Stimulated activated effector memory CD8-positive, alpha-beta T cell treated with anti-CD3 and anti-CD28 coated beads, Interleukin-12 subunit alpha, Interleukin-12 subunit beta, amount 100 ng/mL, for 72 hours (primary cell): ENCODE data around the gene CLBA1.

Experiments used
- ATAC-seq: fragments of 150-1000 bp; cut with Tn5 transposase; 2 replicates; pipeline ENCODE4 v1.10.0; 2021
- DNase-seq, 2 donors: peaks; one replicate each; pipeline ENCODE4 v3.0.0; 2021 to 2022; ENCODE audit warnings: low spot score in 2 of 2
- H3K27ac Mint-ChIP-seq: one replicate; pipeline ENCODE4 v1.8.0; 2022; ENCODE audit warnings: mild to moderate bottlenecking, mixed read lengths
- H3K36me3 Mint-ChIP-seq: one replicate; pipeline ENCODE4 v1.8.0; 2022; ENCODE audit warnings: mild to moderate bottlenecking, mixed read lengths
- H3K4me1 Mint-ChIP-seq: one replicate; pipeline ENCODE4 v1.8.0; 2022; ENCODE audit warnings: mixed read lengths
- H3K4me3 Mint-ChIP-seq: one replicate; pipeline ENCODE4 v1.8.0; 2022; ENCODE audit warnings: mild to moderate bottlenecking, mixed read lengths
- H3K9me3 Mint-ChIP-seq: one replicate; pipeline ENCODE4 v1.8.0; 2022; ENCODE audit warnings: mixed read lengths

CLBA1 gene

DNA sequence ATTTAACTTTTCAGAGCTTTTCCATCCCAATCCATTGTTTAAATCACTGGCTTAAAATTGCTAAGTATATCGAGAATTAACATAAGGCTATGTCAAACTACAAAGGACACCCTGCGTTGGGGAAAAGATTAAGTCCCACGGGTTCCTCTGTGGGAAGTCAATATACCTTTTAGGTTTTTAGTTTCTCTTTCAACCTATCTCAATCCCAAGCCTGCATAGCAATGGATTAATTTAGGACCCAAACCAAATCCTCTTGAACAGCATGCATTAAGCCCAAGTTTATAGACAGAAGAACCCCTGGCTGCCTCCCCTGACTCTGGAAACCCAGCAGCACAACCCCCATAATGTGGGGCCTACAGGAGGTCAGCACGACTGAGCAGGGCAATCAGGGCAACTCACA lies 29.0 kb downstream of the CLBA1 start:
- no peaks in the 10 kb centered on the region for H3K9me3 Mint-ChIP-seq
- peaks cover 76% of the 10 kb centered on the region for H3K4me1 Mint-ChIP-seq
- peaks cover 88% of the 10 kb centered on the region for H3K36me3 Mint-ChIP-seq
- H3K4me3 Mint-ChIP-seq, result peak overlapping the region; percentile 97
- no peak for DNase-seq
- peak overlapping the region; percentile 88 for H3K27ac Mint-ChIP-seq
- ATAC-seq, result no peak

DNA sequence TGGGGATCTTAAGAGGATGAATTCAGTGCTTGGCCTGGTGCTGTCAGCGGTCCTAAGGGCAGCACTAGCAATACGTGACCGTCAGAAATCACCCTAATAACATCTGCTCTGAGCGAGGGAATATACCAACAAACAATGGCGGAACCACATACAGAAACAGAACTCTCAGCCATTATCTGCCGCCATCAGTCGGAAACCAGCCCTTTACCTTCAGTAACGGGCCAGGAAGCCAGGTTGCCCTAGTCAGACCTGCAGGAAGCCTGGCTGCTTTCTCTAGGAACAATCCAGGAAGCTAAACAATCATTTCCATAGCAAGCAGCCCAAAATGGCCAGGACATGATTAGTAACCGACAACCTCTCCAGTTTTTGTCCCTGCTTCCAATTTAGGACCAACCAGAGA lies 29.7 kb downstream of the CLBA1 start:
- H3K9me3 Mint-ChIP-seq, result no peaks in the 10 kb centered on the region
- peak overlapping the region; percentile 97 for H3K4me3 Mint-ChIP-seq
- no peak for ATAC-seq
- DNase-seq, result no peak
- H3K36me3 Mint-ChIP-seq, result peaks cover 88% of the 10 kb centered on the region
- peaks cover 82% of the 10 kb centered on the region for H3K4me1 Mint-ChIP-seq
- peak overlapping the region; percentile 88 for H3K27ac Mint-ChIP-seq

DNA sequence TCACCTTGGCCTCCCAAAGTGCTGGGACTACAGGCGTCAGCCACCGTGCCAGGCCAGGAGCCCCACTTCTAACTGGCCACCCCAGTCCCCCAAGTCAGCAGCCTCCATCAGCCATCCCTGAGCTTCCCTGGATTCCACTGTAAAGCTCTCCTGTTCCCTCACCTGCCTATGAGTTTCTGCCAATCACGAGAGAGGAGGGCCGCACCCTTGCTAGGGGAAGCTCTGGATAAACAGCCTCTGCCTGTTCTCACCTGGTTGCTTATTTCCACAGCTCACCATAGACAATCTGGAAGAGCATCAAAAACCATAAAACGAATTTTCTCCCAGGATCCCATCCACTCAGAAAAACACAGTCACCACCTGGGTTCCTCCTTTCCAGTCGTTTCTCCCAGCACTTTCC lies 30.3 kb downstream of the CLBA1 start:
- H3K4me1 Mint-ChIP-seq, result peaks cover 82% of the 10 kb centered on the region
- H3K27ac Mint-ChIP-seq, result peak overlapping the region; percentile 88
- H3K4me3 Mint-ChIP-seq, result peak overlapping the region; percentile 97

DNA sequence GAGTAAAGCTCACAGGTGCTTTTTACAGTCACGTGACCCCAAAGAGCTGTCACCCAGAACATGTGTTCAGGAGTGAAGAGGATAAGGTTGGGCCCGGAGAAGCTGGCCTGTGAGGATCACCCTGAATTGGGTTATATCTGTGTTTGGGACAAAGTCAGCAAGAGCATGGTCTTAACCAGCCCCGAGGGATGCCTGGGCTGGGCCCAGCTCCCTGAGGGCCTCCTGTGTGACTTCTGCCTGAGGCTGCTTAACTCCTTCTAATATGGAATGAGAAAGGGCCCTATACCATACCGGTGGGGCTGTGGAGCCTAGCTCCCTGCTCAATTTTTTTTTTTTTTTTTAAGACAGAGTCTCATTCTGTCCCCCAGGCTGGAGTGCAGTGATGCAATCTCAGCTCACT lies 32.8 kb downstream of the CLBA1 start:
- peaks cover 64% of the 10 kb centered on the region for H3K36me3 Mint-ChIP-seq
- H3K4me1 Mint-ChIP-seq, result peaks cover 84% of the 10 kb centered on the region
- ATAC-seq (no peak), DNase-seq (no peak)
- peak overlapping the region; percentile 84 for H3K27ac Mint-ChIP-seq
- peak overlapping the region; percentile 97 for H3K4me3 Mint-ChIP-seq
- no peaks in the 10 kb centered on the region for H3K9me3 Mint-ChIP-seq

More for the DNA sequence above, 30.3 kb downstream of the CLBA1 start:
- Mint-ChIP-seq H3K36me3 (peaks cover 83% of the 10 kb centered on the region), H3K9me3 (no peaks in the 10 kb centered on the region)
- ATAC-seq (no peak), DNase-seq (no peak)

DNA sequence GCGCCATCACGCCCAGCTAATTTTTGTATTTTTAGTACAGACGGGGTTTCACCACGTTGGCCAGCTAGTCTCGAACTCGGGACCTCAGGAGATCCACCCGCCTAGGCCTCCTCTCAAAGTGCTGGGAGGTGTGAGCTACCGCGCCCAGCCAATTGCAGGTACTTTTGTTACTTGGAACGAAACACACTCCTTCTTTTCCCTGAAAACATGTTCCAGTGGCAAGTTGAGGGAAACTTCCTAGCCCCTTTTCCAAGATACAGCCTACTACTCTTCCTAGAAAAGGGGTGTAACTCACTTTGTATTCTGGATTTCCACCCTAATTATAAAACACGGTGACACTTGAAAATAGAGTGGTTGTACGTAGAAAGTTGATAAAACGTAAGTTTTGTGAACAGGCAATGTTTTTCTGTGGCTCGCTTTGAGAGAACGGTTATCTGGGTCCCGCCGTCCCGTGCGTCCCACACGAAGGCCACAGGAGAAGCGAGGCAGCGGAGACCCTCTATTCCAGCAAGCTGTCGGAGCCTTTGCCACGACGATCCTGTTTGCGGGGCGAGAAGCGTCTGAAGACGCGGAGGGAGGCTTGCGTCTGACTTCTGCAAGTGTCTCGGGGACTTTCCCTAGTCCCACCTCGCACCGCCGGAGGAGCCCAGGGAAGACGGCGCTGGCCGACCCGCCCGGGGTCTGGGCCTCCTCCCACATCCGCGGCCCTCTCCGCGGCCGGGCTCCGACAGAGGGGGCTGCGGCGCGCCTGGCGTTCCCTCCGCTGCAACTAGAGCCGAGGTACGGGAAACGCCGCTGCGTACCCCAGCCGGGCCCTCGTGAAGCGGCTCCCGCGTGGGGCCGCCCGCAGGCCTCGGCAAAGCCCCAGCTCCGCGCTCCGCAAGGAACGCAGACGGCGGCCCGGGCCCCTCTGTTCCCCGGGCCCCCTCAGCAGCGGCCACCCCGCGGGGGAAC lies 34.5 kb downstream of the CLBA1 start:
- DNase-seq (peak; percentile 49 to 84), ATAC-seq (peak; percentile 41)
- Mint-ChIP-seq H3K9me3 (no peaks in the 10 kb centered on the region), H3K4me3 (peak overlapping the region; percentile 97), H3K36me3 (peaks cover 53% of the 10 kb centered on the region), H3K4me1 (peaks cover 78% of the 10 kb centered on the region), H3K27ac (peak overlapping the region; percentile 84)

DNA sequence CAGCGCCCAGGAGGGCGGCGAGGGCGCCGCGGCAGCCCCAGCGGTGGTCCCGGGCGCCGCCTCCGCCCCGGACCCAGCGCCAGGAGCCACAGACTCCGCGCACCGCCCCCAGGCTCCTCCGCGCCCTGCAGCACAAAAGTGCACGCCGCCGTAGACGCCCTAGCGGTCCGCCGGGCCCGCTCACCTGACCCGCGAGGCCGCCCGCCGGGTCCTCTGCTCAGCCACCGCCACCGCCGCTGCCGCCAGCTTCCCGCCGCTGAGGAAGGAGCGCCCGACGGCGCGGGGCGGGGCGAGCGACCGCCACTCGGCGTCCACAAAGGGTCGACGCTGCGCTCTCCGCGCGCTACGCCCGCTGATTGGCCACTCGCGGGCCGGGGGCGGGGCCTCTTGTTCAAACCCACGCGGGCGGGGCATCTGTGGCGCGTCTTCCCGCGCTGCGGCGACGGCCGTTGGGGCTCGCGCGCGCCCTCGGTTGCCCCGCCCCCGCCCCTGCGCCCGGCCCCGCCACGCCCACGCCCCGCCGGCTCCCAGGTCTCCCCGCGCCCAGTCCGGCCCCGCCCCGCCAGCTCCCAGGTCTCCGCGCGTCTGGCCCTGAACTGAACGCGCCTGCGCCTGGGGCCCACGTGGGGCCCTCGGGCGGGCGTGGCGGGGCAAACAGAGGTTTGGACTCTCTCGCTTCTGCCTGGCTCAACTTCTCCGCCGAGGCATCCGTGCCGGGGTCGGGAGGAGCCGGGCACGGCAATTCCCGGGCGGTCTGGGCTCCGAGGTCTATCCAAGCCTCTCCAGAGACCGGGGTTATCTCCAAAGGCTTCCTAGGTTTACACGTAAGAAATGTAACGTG lies 35.4 kb downstream of the CLBA1 start, which contains the start of gene CDCA4:
Gene CDCA4, minus strand, starts transcription at position 269 of the 841 bp plus-strand sequence. CDS start 9,154 bp downstream, outside the sequence.
- Mint-ChIP-seq H3K4me3 (peak within 1 kb of the TSS; percentile 97), H3K9me3 (no peaks in the 10 kb centered on the region), H3K27ac (peak within 1 kb of the TSS; percentile 92), H3K36me3 (peaks cover 44% of the 10 kb centered on the region), H3K4me1 (peaks cover 74% of the 10 kb centered on the region)
- DNase-seq (peak; percentile 95 to 97), ATAC-seq (peak; percentile 85)

DNA sequence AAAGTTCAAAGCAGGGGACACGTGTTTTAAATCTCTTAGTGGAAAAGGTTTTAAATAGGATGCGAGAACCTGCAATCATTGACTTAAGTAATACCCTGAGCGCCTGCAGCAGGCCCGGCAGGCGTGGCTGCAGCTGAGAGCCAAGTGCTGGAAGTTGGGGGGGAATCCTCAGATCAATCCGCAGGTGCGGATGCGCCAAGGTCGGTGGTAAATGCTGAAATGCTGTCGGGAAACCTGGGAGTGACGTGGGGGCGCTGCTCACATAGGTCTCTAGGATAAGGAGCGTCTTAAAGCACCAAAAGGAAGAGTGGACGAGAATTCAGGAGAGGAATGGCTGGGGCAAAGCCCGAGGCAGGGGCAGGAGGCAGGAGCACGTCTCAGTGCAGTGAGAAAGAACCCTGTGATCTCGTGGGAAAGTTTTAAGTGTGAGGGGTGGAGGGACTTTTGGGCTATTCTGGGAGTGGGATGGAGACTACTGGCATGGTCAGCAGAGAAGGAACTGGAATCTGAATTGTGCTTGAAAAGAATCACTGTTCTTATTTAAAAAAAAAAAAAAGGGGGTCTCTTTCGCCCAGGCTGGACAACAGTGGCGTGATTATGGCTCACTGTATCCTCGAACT lies 36.2 kb downstream of the CLBA1 start:
- no peak for ATAC-seq
- peak overlapping the region; percentile 97 for H3K4me3 Mint-ChIP-seq

DNA sequence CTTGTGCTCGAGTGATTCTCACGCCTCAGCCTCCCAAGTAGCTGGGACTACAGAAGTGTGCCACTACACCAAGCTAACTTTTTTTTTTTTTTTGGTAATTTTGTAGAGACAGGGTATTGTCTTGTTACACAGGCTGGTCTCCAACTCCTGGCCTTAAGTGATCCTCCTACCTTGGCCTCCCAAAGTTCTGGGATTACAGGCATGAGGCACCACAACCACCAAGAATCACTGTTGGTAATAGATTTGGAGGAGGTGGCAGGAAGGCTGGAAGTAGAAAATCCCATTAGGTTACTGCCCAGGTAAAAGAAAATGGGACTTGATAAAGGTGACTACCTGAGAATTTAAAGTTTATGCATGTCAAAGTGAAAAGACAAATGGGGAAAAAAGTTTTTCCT lies 36.7 kb downstream of the CLBA1 start:
- H3K4me3 Mint-ChIP-seq, result peak overlapping the region; percentile 97
- peak overlapping the region; percentile 92 for H3K27ac Mint-ChIP-seq
- no peaks in the 10 kb centered on the region for H3K9me3 Mint-ChIP-seq
- no peak for DNase-seq
- no peak for ATAC-seq
- H3K4me1 Mint-ChIP-seq, result peaks cover 70% of the 10 kb centered on the region
- peaks cover 32% of the 10 kb centered on the region for H3K36me3 Mint-ChIP-seq

More for the DNA sequence above, 36.2 kb downstream of the CLBA1 start:
- H3K9me3 Mint-ChIP-seq, result no peaks in the 10 kb centered on the region
- no peak for DNase-seq
- peak overlapping the region; percentile 92 for H3K27ac Mint-ChIP-seq
- H3K36me3 Mint-ChIP-seq, result peaks cover 37% of the 10 kb centered on the region
- peaks cover 68% of the 10 kb centered on the region for H3K4me1 Mint-ChIP-seq

DNA sequence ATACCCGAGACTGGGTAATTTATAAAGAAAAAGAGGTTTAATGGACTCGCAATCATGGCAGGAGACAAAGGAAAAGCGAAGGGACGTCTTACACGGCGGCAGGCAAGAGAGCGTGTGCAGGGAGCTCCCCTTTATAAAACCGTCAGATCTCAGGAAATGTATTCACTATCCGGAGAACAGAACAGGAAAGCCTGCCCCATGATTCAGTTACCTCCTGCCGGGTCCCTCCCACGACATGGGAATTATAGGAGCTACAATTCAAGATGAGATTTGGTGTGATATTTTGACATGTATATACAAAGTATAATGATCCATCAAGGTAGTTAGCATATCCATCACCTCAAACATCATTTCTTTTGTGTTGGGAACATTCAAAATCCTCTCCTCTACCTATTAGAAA lies 37.6 kb downstream of the CLBA1 start:
- no peak for DNase-seq

DNA sequence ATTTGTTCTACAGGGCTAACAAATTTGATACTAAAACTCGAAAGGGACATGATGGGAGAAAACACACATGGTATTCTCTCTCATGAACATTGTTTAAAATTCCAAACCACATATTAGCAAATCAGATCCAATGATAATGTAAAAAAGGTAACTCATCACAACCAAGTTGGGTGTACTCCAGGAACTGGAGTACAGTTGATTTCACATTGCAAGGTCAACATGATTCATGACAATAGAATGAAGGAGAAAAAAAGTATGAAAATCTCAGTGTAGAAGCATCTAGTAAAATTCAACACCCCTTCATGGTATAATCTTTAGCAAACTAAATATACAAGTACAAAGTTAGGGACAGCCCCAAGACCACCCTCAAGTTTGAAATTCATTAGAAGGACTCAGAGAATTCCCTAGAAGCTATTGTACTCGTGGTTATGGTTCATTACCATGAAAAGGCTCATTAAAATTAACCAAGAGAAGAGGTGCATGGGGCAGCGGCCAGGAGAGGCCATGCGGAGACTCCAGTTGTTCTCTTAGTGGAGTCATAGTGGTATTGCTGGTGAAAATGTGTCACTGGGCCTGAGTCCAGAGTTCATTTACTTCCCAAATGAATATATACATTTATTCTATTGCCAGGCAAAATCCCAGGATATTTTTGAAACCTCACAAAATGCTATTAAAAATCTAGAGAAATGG lies 38.3 kb downstream of the CLBA1 start:
- DNase-seq, result no peak
- no peak overlapping the region for H3K27ac Mint-ChIP-seq
- peaks cover 54% of the 10 kb centered on the region for H3K4me1 Mint-ChIP-seq
- H3K36me3 Mint-ChIP-seq, result peaks cover 15% of the 10 kb centered on the region
- H3K9me3 Mint-ChIP-seq, result no peaks in the 10 kb centered on the region
- ATAC-seq, result no peak
- H3K4me3 Mint-ChIP-seq, result no peak overlapping the region

More for the DNA sequence above, 37.6 kb downstream of the CLBA1 start:
- Mint-ChIP-seq H3K4me1 (peaks cover 62% of the 10 kb centered on the region), H3K36me3 (peaks cover 23% of the 10 kb centered on the region), H3K4me3 (peak overlapping the region; percentile 97), H3K27ac (peak overlapping the region; percentile 20), H3K9me3 (no peaks in the 10 kb centered on the region)
- ATAC-seq, result no peak

DNA sequence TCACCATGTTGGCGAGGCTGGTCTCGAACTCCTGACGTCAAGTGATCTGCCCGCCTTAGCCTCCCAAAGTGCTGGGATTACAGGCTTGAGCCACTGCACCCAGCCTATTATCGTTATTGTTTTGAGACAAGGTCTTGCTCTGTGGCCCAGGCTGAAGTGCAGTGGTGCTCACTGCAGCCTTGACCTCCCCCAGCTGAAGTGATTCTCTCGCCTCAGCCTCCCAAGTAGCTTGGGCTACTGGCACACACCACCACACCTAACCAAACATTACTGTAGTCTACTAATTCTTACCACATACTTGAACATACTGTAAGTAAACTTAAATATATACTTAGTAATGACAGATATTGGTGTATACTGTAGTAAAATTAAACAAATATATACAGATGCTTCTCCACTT lies 39.8 kb downstream of the CLBA1 start:
- no peaks in the 10 kb centered on the region for H3K36me3 Mint-ChIP-seq
- H3K4me3 Mint-ChIP-seq, result peak overlapping the region; percentile 21
- H3K27ac Mint-ChIP-seq, result peak overlapping the region; percentile 4
- no peaks in the 10 kb centered on the region for H3K9me3 Mint-ChIP-seq
- no peak for ATAC-seq
- no peak for DNase-seq
- peaks cover 41% of the 10 kb centered on the region for H3K4me1 Mint-ChIP-seq

DNA sequence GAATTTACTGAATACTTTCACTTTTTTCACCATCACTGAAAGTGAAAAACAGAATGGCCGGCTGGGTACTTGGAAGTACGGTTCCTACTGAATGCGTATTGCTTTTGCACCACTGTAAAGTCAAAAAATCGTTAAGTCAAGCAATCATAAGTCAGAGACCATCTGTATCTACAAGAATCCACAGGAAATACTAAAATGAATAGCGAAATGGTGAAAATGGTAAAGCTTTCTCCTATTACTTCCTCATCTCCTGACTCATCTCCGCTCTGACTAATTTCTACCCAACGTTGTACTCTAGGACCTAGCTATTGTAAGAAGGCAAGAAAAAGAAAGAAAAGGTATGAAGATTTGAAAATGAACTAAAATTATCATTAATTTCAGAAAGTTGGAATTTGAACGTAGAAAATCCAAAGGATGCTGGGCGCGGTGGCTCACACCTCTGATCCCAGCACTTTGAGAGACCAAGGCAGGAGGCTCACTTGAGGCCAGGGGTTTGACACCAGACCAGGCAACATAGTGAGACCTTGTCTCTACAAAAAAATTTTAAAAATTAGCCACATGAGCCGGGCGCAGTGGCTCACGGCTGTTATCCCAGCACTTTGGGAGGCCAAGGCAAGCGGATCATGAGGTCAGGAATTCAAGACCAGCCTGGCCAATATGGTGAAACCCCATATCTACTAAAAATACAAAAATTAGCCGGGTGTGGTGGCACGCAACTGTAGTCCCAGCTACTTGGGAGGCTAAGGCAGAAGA lies 40.6 kb downstream of the CLBA1 start:
- peak overlapping the region; percentile 4 for H3K27ac Mint-ChIP-seq
- DNase-seq (no peak), ATAC-seq (peak; percentile 77)
- no peaks in the 10 kb centered on the region for H3K9me3 Mint-ChIP-seq
- peaks cover 47% of the 10 kb centered on the region for H3K4me1 Mint-ChIP-seq
- H3K4me3 Mint-ChIP-seq, result peak overlapping the region; percentile 21
- no peaks in the 10 kb centered on the region for H3K36me3 Mint-ChIP-seq

DNA sequence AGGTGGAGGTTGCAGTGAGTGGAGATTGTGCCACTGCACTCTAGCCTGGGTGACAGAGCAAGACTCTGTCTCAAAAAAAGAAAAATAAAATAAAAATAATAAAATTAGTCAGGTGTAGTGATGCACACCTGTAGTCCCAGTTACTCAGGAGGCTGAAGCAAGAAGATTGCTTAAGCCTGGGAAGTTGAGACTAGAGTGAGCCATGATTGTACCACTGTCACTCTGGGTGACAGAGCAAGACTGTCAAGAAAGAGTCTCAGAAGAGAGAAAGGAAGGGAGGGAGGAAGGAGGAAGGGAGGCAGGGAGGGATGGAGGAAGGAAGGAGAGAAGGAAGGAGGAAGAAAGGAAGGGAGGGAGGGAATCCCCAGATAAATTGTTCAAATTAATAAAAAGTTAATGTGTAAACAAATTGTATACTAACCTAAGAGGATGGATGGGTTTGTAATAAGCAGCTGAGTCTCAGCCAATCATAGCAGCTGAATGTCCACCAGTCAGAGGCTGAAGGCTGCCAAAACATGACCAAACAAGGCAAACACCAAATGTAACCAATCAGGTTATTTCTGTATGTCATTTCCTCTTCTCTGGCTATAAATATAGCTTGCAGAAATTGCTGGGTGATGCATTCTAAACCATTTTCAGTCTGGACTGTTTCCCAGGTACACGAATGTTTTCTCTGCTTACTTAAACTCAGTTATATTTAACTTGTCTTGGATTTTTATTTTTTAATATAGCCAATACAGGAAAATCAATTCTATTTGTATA lies 41.4 kb downstream of the CLBA1 start:
- peaks cover 41% of the 10 kb centered on the region for H3K4me1 Mint-ChIP-seq
- DNase-seq (no peak), ATAC-seq (no peak)
- peak overlapping the region; percentile 21 for H3K4me3 Mint-ChIP-seq
- no peaks in the 10 kb centered on the region for H3K36me3 Mint-ChIP-seq
- H3K9me3 Mint-ChIP-seq, result no peaks in the 10 kb centered on the region
- H3K27ac Mint-ChIP-seq, result peak overlapping the region; percentile 4
